IMR-90 (cell line): ENCODE data around the gene AVPI1. TPM values are rescaled to one million over a fixed set of nuclear protein-coding genes. Genes with fewer than 3 reads are reported as not detected.
"Not testable (repeated sequence)": the region's sequence is repeated elsewhere in the genome, so short reads cannot be mapped to it uniquely, and the experiment has no call there.

Source experiments
- ATAC-seq: fragments of 200-7000 bp; cut with Tn5 transposase; 2 replicates; pipeline ENCODE4 v1.9.1; 2020; ENCODE audit warnings: low read depth, mild to moderate bottlenecking, moderate library complexity
- BruUV-seq: library from RNA; stranded (reverse); fragments of 400-500 nt; replicated peaks from 2 replicates; lab custom pipeline; 2021; lab: Mats Ljungman, UMichigan
- CTCF ChIA-PET: fragments of 300-600 bp; formaldehyde crosslinking; extraction: SDS; loops from one replicate; lab custom pipeline; 2021; ENCODE audit warnings: antibody characterized with exemption; lab: Yijun Ruan, JAX
- POLR2A ChIA-PET: fragments of 300-600 bp; sonication (Branson Sonifier 250); formaldehyde crosslinking; loops from one replicate; lab custom pipeline; 2022; ENCODE audit warnings: antibody characterized with exemption; ENCODE audit not compliant: unreplicated experiment; lab: Charles Lee
- DNase-seq: peaks from one replicate; pipeline ENCODE4 v3.0.0; 2013
- H2AFZ ChIP-seq: replicated peaks from 2 replicates; pipeline ENCODE3; 2013; ENCODE audit warnings: low read length, mild to moderate bottlenecking; ENCODE audit not compliant: poor library complexity
- H2AK5ac ChIP-seq: 2 replicates; pipeline ENCODE4 v1.6.1; 2013; ENCODE audit warnings: low read depth, low read length, inconsistent platforms
- H2AK9ac ChIP-seq: replicated peaks from 2 replicates; pipeline ENCODE3; 2013; ENCODE audit warnings: mild to moderate bottlenecking, low read depth, low read length, moderate library complexity; ENCODE audit not compliant: poor library complexity
- H2BK120ac ChIP-seq: 2 replicates; pipeline ENCODE4 v1.6.1; 2013; ENCODE audit warnings: low read depth, low read length, inconsistent platforms
- H2BK15ac ChIP-seq: 3 replicates; pipeline ENCODE4 v1.6.1; 2013; ENCODE audit warnings: low read depth, low read length, inconsistent platforms
- H2BK20ac ChIP-seq: 2 replicates; pipeline ENCODE4 v1.6.1; 2013; ENCODE audit warnings: low read depth, mild to moderate bottlenecking, inconsistent platforms, low read length, moderate library complexity
- H2BK5ac ChIP-seq: 2 replicates; pipeline ENCODE4 v1.6.1; 2013; ENCODE audit warnings: mild to moderate bottlenecking, low read depth, low read length, inconsistent platforms; ENCODE audit not compliant: poor library complexity, severe bottlenecking
- H3K14ac ChIP-seq: replicated peaks from 2 replicates; pipeline ENCODE4 v1.6.1; 2013; ENCODE audit warnings: low read depth, low read length, inconsistent platforms
- H3K18ac ChIP-seq: 2 replicates; pipeline ENCODE4 v1.6.1; 2013; ENCODE audit warnings: low read depth, low read length, control low read depth
- H3K23ac ChIP-seq: 2 replicates; pipeline ENCODE4 v1.6.1; 2013; ENCODE audit warnings: low read depth, low read length, inconsistent platforms
- H3K27ac ChIP-seq: 2 replicates; pipeline ENCODE4 v1.5.1; 2013; ENCODE audit warnings: mild to moderate bottlenecking, control low read depth, low read length; ENCODE audit not compliant: insufficient read depth
- H3K27me3 ChIP-seq: 2 replicates; pipeline ENCODE4 v1.6.1; 2013; ENCODE audit warnings: low read length; ENCODE audit not compliant: control insufficient read depth, insufficient read depth
- H3K36me3 ChIP-seq: 2 replicates; pipeline ENCODE4 v1.6.1; 2013; ENCODE audit warnings: low read length, mixed read lengths; ENCODE audit not compliant: control insufficient read depth, insufficient read depth
- H3K4ac ChIP-seq: 2 replicates; pipeline ENCODE4 v1.6.1; 2013; ENCODE audit warnings: low read depth, low read length, inconsistent platforms
- H3K4me1 ChIP-seq: 2 replicates; pipeline ENCODE4 v1.6.1; 2013; ENCODE audit warnings: low read length, mixed read lengths; ENCODE audit not compliant: control insufficient read depth, insufficient read depth
- H3K4me2 ChIP-seq: 2 replicates; pipeline ENCODE4 v1.6.1; 2013; ENCODE audit warnings: low read depth, mild to moderate bottlenecking, control low read depth, low read length, moderate library complexity
- H3K4me3 ChIP-seq: 2 replicates; pipeline ENCODE4 v1.5.1; 2013; ENCODE audit warnings: low read depth, mild to moderate bottlenecking, control low read depth, low read length, moderate library complexity; ENCODE audit not compliant: insufficient read depth
- H3K56ac ChIP-seq: 2 replicates; pipeline ENCODE4 v1.6.1; 2013; ENCODE audit warnings: low read length, inconsistent platforms; ENCODE audit not compliant: insufficient read depth; ENCODE audit errors: extremely low read depth
- H3K79me1 ChIP-seq, 2 experiments: 2 replicates each; pipeline ENCODE4 v1.6.1; 2013; ENCODE audit warnings: low read length in 2 of 2, inconsistent platforms in 1 of 2, low read depth in 1 of 2
- H3K9ac ChIP-seq: 2 replicates; pipeline ENCODE4 v1.6.1; 2013; ENCODE audit warnings: low read depth, low read length, control low read depth
- H3K9me1 ChIP-seq: 2 replicates; pipeline ENCODE4 v1.6.1; 2013; ENCODE audit warnings: low read length, inconsistent platforms; ENCODE audit not compliant: insufficient read depth
- H3K9me3 ChIP-seq: 2 replicates; pipeline ENCODE4 v1.6.1; 2013; ENCODE audit warnings: low read length; ENCODE audit not compliant: control insufficient read depth, insufficient read depth
- H4K20me1 ChIP-seq: 2 replicates; pipeline ENCODE4 v1.6.1; 2013; ENCODE audit warnings: low read length, inconsistent platforms; ENCODE audit not compliant: insufficient read depth
- H4K5ac ChIP-seq: 2 replicates; pipeline ENCODE4 v1.6.1; 2013; ENCODE audit warnings: mild to moderate bottlenecking, low read depth, low read length, control low read depth
- H4K8ac ChIP-seq, 2 experiments: 2 replicates each; pipeline ENCODE4 v1.6.1; 2013; ENCODE audit warnings: low read depth in 2 of 2, low read length in 2 of 2, control low read depth in 1 of 2, inconsistent platforms in 1 of 2
- H4K91ac ChIP-seq: 2 replicates; pipeline ENCODE4 v1.6.1; 2013; ENCODE audit warnings: low read depth, low read length, inconsistent platforms; ENCODE audit not compliant: insufficient read depth
- WGBS, 2 experiments: methylation state at CpG; one replicate each; pipeline versions ENCODE4 v1.1.5 to v1.1.7; 2013; ENCODE audit warnings: missing lambda C conversion rate in 2 of 2; ENCODE audit not compliant: insufficient read length in 1 of 2; ENCODE audit errors: extremely low coverage in 2 of 2; 5-methylcytosine and 5-hydroxymethylcytosine counted together
- dilution Hi-C: fragments of 300-500 bp; cut with HindIII; formaldehyde crosslinking; loops from one replicate; pipeline ENCODE4 v1.14.3; 2018; ENCODE audit warnings: low sequenced_read_pairs; ENCODE audit not compliant: unreplicated experiment
- in situ Hi-C: fragments of 300-500 bp; cut with MboI; formaldehyde crosslinking; loops from 3 replicates; pipeline ENCODE4 v1.14.3; 2019; ENCODE audit warnings: low sequenced_read_pairs, inconsistent platforms, mixed read lengths
- intact Hi-C: fragments of 100-400 bp; cut with micrococcal nuclease; formaldehyde crosslinking; loops from 2 replicates; pipeline ENCODE4 v1.10.0; 2022
- polyA plus RNA-seq, 3 experiments: library from polyadenylated mRNA; depleted of rRNA; stranded (reverse); fragments of >200 nt; gene quantifications; 2 replicates each; pipeline ENCODE4 v1.2.3, GENCODE V29; 2012; ENCODE audit warnings: low replicate concordance in 1 of 3
- total RNA-seq: library from RNA; depleted of rRNA; stranded (reverse); fragments of >200 nt; gene quantifications from 2 replicates; pipeline ENCODE4 v1.2.3, GENCODE V29; 2012

The AVPI1 gene
- total and polyA plus RNA-seq, 2 of the 4 experiments (the other 2 are of a cell fraction) = 26.7 to 29.8 TPM

DNA sequence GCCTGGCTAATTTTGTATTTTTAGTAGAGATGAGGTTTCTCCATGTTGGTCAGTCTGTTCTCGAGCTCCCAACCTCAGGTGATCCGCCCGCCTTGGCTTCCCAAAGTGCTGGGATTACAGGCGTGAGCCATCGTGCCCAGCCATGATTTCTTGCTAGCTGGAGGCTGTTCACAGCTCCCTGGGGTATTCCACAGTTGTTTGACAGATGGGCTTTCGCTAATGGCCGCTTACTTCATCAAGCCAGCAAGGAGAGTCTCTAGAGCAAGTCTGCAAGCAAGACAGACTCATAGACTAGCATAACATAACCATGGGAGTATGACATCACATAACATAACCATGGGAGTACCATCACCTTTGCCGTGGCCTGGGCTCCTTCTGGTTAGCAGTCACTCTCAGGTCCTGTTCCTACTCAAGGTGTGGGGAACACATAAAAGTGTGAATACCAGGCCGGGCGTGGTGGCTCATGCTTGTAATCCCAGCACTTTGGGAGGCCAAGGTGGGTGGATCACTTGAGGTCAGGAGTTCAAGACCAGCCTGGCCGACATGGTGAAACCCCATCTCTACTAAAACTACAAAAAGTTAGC is 11.1 kb upstream of the AVPI1 start:
- H4K91ac ChIP-seq, H3K9me3 ChIP-seq, H2AK9ac ChIP-seq, H3K4ac ChIP-seq, H3K27ac ChIP-seq, H3K4me2 ChIP-seq, H4K5ac ChIP-seq, H3K56ac ChIP-seq, H3K79me1 ChIP-seq, H2BK120ac ChIP-seq, H3K36me3 ChIP-seq, H4K20me1 ChIP-seq, H2BK15ac ChIP-seq, H2BK20ac ChIP-seq, H3K9me1 ChIP-seq, H3K27me3 ChIP-seq, H3K23ac ChIP-seq, in situ Hi-C loops, H2BK5ac ChIP-seq, H3K4me3 ChIP-seq, BruUV-seq, H2AK5ac ChIP-seq, ATAC-seq, H3K4me1 ChIP-seq, H2AFZ ChIP-seq, dilution Hi-C loops, H4K8ac ChIP-seq, H3K14ac ChIP-seq, DNase-seq, H3K18ac ChIP-seq, intact Hi-C loops, CTCF ChIA-PET, H3K9ac ChIP-seq, POLR2A ChIA-PET: not testable (repeated sequence)
- WGBS, 2 experiments = 64% methylated on average over 2 of the region's 11 CpGs; no CpG with 5 or more reads in 1 of the 2 experiments
